Loucy (cell line): Measurements from ENCODE around the gene ECEL1.

Source experiments
- CTCF ChIP-seq: fragments of 200-600 bp; sonication (generic); conservative IDR thresholded peaks from 2 replicates; pipeline ENCODE4 v1.5.1; 2014; ENCODE audit warnings: mild to moderate bottlenecking, antibody characterized with exemption, low read length
- EZH2phosphoT487 ChIP-seq: fragments of 200-600 bp; IDR thresholded peaks from 2 replicates; pipeline ENCODE4 v1.6.1; 2018; ENCODE audit warnings: antibody characterized with exemption, mild to moderate bottlenecking, moderate library complexity, borderline replicate concordance

- no peak for TF ChIP-seq CTCF
- no peak for TF ChIP-seq EZH2phosphoT487
Measured at GRCh38 chr2:232434091-232434490, 53.5 kb downstream of the ECEL1 start.
